Measurements from ENCODE around the gene MISFA. TPM values are rescaled to one million over a fixed set of nuclear protein-coding genes. Genes with fewer than 3 reads are reported as not detected.

Gene MISFA
- 1.1 TPM in 1 of 2 replicates, not detected in the other for total RNA-seq (2012; rRNA removed)
- 0.38 and 0.69 TPM in 2 replicates for polyA plus RNA-seq (2012; rRNA removed)
- polyA plus RNA-seq (2012; cell fraction: cytosol; rRNA removed) = 0.60 TPM in 1 of 2 replicates, not detected in the other
- 0.88 TPM in 1 of 2 replicates, not detected in the other for polyA plus RNA-seq (2012; cell fraction: nucleus; rRNA removed; ENCODE audit: low replicate concordance)
- percentile 51 among the genes with signal in this experiment for Bru-seq, nascent RNA
- percentile 72 among the genes with signal in this experiment for BruChase-seq, experiment 1, labeled RNA remaining after a 6-hour chase
- BruChase-seq, experiment 2, labeled RNA remaining after a 2-hour chase = percentile 65 among the genes with signal in this experiment
- long read RNA-seq, partial matches to known transcripts = 1 of 3 reads
- long read RNA-seq, other reads (novel, unspliced or antisense) = 2 of 3 reads

GRCh38 chr11:18599739-18600230 lies at the start of gene MISFA:
TSS of gene MISFA (plus strand) at chr11:18599789. CDS start at chr11:18599929, 140 bp downstream.
- H3K56ac ChIP-seq (ENCODE audit: extremely low read depth, insufficient read depth, low read length) = no peak within 1 kb of the TSS
- BruUV-seq (replicated peaks) = no TSS peak
- no peaks in the 10 kb centered on the region for H3K27me3 ChIP-seq (ENCODE audit: control insufficient read depth, insufficient read depth, low read length)
- no peak within 1 kb of the TSS for H3K27ac ChIP-seq (ENCODE audit: insufficient read depth, low read length)
- in situ Hi-C loops (cut with MboI; ENCODE audit: low sequenced_read_pairs) (no loop called here), dilution Hi-C loops (cut with HindIII; ENCODE audit: low sequenced_read_pairs, unreplicated experiment) (no loop called here), intact Hi-C loops (cut with micrococcal nuclease) (no loop called here)
- no peak within 1 kb of the TSS for H3K18ac ChIP-seq (ENCODE audit: low read depth, low read length)
- no peak within 1 kb of the TSS for H2AK5ac ChIP-seq (ENCODE audit: low read depth, low read length)
- H3K4me1 ChIP-seq (ENCODE audit: control insufficient read depth, insufficient read depth, low read length) = no peaks in the 10 kb centered on the region; the same call in 1 of the 2 replicates
- H3K4me3 ChIP-seq (ENCODE audit: insufficient read depth, low read depth, low read length) = no peak within 1 kb of the TSS
- WGBS, 2 experiments (ENCODE audit: extremely low coverage in 2 of 2, insufficient read length in 1 of 2) = 100% methylated on average over 1 of the region's 7 CpGs; no CpG with 5 or more reads in 1 of the 2 experiments
- H3K9me1 ChIP-seq (ENCODE audit: insufficient read depth, low read length) = peaks cover 12% of the 10 kb centered on the region
- no peak within 1 kb of the TSS for H3K23ac ChIP-seq (ENCODE audit: low read depth, low read length)
- H2AFZ ChIP-seq (replicated peaks; ENCODE audit: low read length, poor library complexity) = no peak within 1 kb of the TSS
- H3K14ac ChIP-seq (replicated peaks; ENCODE audit: low read depth, low read length) = no peak within 1 kb of the TSS
- peaks cover 7% of the 10 kb centered on the region for H3K36me3 ChIP-seq (ENCODE audit: control insufficient read depth, insufficient read depth, low read length)
- H3K4me2 ChIP-seq (ENCODE audit: low read depth, low read length) = no peak within 1 kb of the TSS
- POLR2A ChIA-PET (ENCODE audit: unreplicated experiment) = no interaction called here
- CTCF ChIA-PET = no interaction called here
- no peak within 1 kb of the TSS for H2AK9ac ChIP-seq (replicated peaks; ENCODE audit: low read depth, low read length, poor library complexity)
- H3K79me1 ChIP-seq (ENCODE audit: low read depth in 1 of 2, low read length in 2 of 2) = peaks cover 19 to 40% of the 10 kb centered on the region in 2 experiments
- H2BK120ac ChIP-seq (ENCODE audit: low read depth, low read length) = no peak within 1 kb of the TSS
- TF ChIP-seq CEBPB (IDR thresholded peaks at IDR 0.05; ENCODE audit: low read depth, low read length) (no peak), CTCF (conservative IDR thresholded peaks at IDR 0.05; ENCODE audit: low read depth, low read length) (no peak), MAFK (IDR thresholded peaks at IDR 0.05; ENCODE audit: low read depth, low read length) (no peak), MXI1 (IDR thresholded peaks at IDR 0.05; ENCODE audit: borderline replicate concordance, low read depth, low read length) (no peak), FOS (IDR thresholded peaks at IDR 0.05; ENCODE audit: low read depth, low read length) (no peak), SMC3 (IDR thresholded peaks at IDR 0.05; ENCODE audit: low read depth, low read length) (no peak), RAD21 (IDR thresholded peaks at IDR 0.05; ENCODE audit: low read length) (no peak), RCOR1 (IDR thresholded peaks at IDR 0.05; ENCODE audit: insufficient replicate concordance, low read length) (no peak)
- ATAC-seq (ENCODE audit: low read depth) = no peak
- no peak within 1 kb of the TSS for H2BK5ac ChIP-seq (ENCODE audit: low read depth, low read length, poor library complexity, severe bottlenecking)
- no peak within 1 kb of the TSS for H3K9ac ChIP-seq (ENCODE audit: low read depth, low read length)
- H4K8ac ChIP-seq (ENCODE audit: low read depth in 2 of 2, low read length in 2 of 2) = no peak within 1 kb of the TSS
- no peak within 1 kb of the TSS for H2BK15ac ChIP-seq (ENCODE audit: low read depth, low read length)
- H3K9me3 ChIP-seq (ENCODE audit: control insufficient read depth, insufficient read depth, low read length) = no peaks in the 10 kb centered on the region
- no peak within 1 kb of the TSS for H4K5ac ChIP-seq (ENCODE audit: low read depth, low read length)
- H4K20me1 ChIP-seq (ENCODE audit: insufficient read depth, low read length) = 0 out of 2 replicates have a peak, but pooled peaks cover 4% of the 10 kb centered on the region
- no peak within 1 kb of the TSS for H3K4ac ChIP-seq (ENCODE audit: low read depth, low read length)
- peak; percentile 18 for DNase-seq
- no peak within 1 kb of the TSS for H4K91ac ChIP-seq (ENCODE audit: insufficient read depth, low read depth, low read length)
- H2BK20ac ChIP-seq (ENCODE audit: low read depth, low read length) = no peak within 1 kb of the TSS
